GM10266 (cell line): ENCODE measurements around the gene PRCD.

Experiments
- DNase-seq: peaks from one replicate; pipeline ENCODE4 v3.0.0; 2012; ENCODE audit errors: extremely low spot score
- CTCF ChIP-seq: IDR thresholded peaks from 2 replicates; pipeline ENCODE4 v1.5.1; 2012; ENCODE audit warnings: mild to moderate bottlenecking, low read depth; ENCODE audit not compliant: control insufficient read depth, insufficient read depth; ENCODE audit errors: missing control alignments

Gene PRCD

GRCh38 chr17:76567634-76568432 lies 28.0 kb downstream of the PRCD start:
- no peak for DNase-seq
- no peak for TF ChIP-seq CTCF

GRCh38 chr17:76568811-76569221 lies 29.0 kb downstream of the PRCD start:
- no peak for DNase-seq
- no peak for TF ChIP-seq CTCF

- TF ChIP-seq CTCF = no peak
- peak; percentile 5 for DNase-seq
Measured at GRCh38 chr17:76569607-76570279, 29.9 kb downstream of the PRCD start.

GRCh38 chr17:76570457-76570856 lies 30.6 kb downstream of the PRCD start:
- TF ChIP-seq CTCF = no peak
- no peak for DNase-seq

- no peak for DNase-seq
- no peak for TF ChIP-seq CTCF
Measured at GRCh38 chr17:76570877-76571471, 31.1 kb downstream of the PRCD start.

GRCh38 chr17:76572201-76572910 lies 32.5 kb downstream of the PRCD start:
- DNase-seq = no peak
- no peak for TF ChIP-seq CTCF
